ENCODE results near the gene BICD2. TPM values are rescaled to one million over a fixed set of nuclear protein-coding genes. Genes with fewer than 3 reads are reported as not detected.

The BICD2 gene
- total RNA-seq, 1 donor from 2014 or later = 37.3 TPM

DNA sequence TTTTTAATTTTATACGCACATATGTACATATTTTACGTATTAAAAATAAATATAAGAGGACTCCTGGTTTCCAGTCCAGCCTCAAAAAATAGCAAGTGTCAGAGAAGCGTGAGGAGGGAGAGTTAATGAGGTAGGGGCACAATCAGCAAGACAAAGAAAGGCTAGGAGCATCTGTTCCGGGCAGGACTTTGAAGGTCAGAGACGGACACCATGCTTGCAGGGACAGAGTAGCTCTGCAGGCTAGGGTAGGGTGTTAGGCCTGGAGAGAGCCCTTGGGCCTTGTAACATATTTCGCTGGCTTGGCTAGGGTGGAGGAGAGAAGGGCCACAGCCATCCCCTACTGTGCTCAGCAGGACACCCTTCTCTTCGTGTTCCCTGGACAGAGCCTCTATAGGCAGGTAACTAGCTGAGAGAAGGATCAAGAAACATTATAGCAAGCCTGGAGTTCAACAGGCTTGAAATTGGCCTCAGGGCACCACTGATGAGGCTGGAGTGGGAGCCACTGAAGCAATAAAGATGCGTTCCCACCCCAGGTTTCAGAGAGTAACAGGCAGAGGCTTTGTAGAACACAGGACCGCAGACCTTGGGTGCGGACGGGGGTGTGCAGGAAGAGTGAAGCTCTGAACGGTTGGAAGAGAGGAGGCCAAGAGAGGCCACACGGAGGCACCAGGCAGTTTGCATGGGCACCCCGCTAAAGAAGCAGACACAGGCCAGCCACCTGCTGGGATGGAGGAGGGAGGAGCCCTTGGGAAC lies 85.0 kb downstream of the BICD2 start:
- Histone ChIP-seq H3K9me3 (replicated peaks) (no peaks in the 10 kb centered on the region), H3K36me3 (no peaks in the 10 kb centered on the region), H3K27ac (replicated peaks) (no peak overlapping the region), H3K27me3 (ENCODE audit: low read depth) (no peaks in the 10 kb centered on the region), H3K4me3 (no peak overlapping the region), H3K4me1 (no peaks in the 10 kb centered on the region)
- intact Hi-C loops (cut with micrococcal nuclease) = no loop called here
- TF ChIP-seq, protein P1, sequence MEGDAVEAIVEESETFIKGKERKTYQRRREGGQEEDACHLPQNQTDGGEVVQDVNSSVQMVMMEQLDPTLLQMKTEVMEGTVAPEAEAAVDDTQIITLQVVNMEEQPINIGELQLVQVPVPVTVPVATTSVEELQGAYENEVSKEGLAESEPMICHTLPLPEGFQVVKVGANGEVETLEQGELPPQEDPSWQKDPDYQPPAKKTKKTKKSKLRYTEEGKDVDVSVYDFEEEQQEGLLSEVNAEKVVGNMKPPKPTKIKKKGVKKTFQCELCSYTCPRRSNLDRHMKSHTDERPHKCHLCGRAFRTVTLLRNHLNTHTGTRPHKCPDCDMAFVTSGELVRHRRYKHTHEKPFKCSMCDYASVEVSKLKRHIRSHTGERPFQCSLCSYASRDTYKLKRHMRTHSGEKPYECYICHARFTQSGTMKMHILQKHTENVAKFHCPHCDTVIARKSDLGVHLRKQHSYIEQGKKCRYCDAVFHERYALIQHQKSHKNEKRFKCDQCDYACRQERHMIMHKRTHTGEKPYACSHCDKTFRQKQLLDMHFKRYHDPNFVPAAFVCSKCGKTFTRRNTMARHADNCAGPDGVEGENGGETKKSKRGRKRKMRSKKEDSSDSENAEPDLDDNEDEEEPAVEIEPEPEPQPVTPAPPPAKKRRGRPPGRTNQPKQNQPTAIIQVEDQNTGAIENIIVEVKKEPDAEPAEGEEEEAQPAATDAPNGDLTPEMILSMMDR (IDR thresholded peaks at IDR 0.05; ENCODE audit: borderline replicate concordance) = no peak
- no peak for DNase-seq

DNA sequence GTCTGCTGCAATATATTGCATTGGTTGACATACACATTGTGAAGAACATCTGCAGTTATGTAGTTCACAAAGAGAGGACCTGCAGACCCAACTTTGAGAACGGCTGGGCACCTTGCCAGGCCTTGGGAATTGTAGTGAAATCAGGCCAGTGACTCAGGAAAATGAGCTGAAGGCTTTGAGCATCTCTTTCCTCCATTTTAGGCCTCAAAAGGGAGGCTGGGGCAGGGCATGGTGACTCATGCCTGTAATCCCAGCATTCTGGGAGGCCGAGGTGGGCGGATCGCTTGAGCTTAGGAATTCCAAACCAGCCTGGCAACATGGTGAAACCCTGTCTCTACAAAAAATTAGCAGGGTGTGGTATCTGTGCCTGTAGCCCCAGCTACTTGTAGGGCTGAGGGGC lies 93.3 kb downstream of the BICD2 start:
- peaks cover 7% of the 10 kb centered on the region for H3K36me3 ChIP-seq
- TF ChIP-seq, protein P1 (IDR thresholded peaks at IDR 0.05; ENCODE audit: borderline replicate concordance) = no peak
- peak overlapping the region; percentile 98 for H3K27ac ChIP-seq (replicated peaks)
- peaks cover 52% of the 10 kb centered on the region for H3K4me1 ChIP-seq
- H3K9me3 ChIP-seq (replicated peaks) = no peaks in the 10 kb centered on the region
- peak overlapping the region; percentile 91 for H3K4me3 ChIP-seq
- peak; percentile 47 for DNase-seq
- H3K27me3 ChIP-seq (ENCODE audit: low read depth) = no peaks in the 10 kb centered on the region
- intact Hi-C loops (cut with micrococcal nuclease) = no loop called here

DNA sequence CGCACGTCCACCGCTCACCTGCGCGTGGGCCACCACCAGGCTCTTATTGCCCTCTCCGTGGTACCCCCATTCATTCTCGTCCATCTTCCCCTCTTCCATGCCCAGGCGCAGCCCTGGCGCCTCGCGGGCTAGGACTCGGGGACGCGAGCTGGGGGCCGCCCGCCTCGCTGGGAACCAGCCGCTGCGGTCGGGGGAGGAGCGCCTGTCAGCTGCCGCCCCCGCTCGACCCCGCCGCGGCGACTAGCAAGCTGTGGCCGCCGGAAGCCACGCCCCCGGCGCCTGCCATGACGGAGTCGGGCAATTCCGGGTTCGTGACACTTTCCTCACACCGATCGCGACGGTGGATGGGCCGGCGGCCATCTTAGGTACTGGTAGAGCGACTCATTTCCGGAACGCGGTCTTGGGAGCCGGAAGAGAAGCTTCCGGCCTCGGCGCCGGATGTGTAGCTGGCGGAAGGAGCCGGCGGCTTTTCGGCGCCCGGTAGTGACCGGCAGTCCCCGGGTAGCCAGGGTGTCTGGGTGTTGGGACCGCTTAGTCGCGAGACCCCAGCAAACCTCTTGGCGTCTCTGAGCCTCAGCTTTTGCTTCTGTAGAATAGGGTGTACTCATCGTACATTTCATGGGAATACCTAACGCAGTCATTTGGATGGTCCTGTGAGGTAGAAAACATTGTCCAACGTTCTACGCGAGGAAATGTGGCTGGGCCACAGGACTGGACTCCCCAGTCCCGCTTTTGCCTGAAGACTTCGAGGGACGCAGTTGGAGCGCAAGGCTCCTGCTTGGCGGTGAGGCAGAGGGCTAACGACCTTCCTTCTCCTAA lies 94.5 kb downstream of the BICD2 start, which contains the start of gene IPPK:
IPPK (minus strand) TSS at position 242 of the 819 bp plus-strand sequence; CDS start at position 99, 143 bp downstream.
- H3K27ac ChIP-seq (replicated peaks) = peak within 1 kb of the TSS; percentile 98
- DNase-seq = peak; percentile 99
- TF ChIP-seq, protein P1 (IDR thresholded peaks at IDR 0.05; ENCODE audit: borderline replicate concordance) = no peak
- no peaks in the 10 kb centered on the region for H3K27me3 ChIP-seq (ENCODE audit: low read depth)
- H3K36me3 ChIP-seq = peaks cover 10% of the 10 kb centered on the region
- no peaks in the 10 kb centered on the region for H3K9me3 ChIP-seq (replicated peaks)
- H3K4me1 ChIP-seq = peaks cover 64% of the 10 kb centered on the region
- intact Hi-C loops (cut with micrococcal nuclease) = no loop called here
- H3K4me3 ChIP-seq = peak within 1 kb of the TSS; percentile 91

DNA sequence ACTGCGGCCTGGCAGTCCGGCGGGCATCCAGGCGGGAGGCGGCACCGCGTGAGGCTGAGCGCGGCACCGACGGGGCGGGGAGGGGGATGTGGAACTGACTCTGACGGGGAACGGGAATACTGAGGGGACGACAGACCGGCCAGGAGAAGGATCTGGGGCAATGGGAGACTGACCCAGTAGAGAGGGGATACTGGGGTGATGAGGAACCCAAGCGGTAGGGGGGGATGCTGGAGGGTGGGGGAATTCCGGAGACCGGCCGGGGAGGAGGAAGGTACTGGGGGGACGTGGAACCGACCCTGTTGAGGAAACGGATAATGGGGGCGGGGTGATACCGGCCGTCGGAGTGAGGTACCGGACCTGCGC lies 95.1 kb downstream of the BICD2 start:
- Histone ChIP-seq H3K27me3 (ENCODE audit: low read depth) (no peaks in the 10 kb centered on the region), H3K36me3 (peaks cover 10% of the 10 kb centered on the region), H3K27ac (replicated peaks) (peak overlapping the region; percentile 98), H3K4me3 (peak overlapping the region; percentile 91), H3K4me1 (peaks cover 70% of the 10 kb centered on the region), H3K9me3 (replicated peaks) (no peaks in the 10 kb centered on the region)
- no peak for DNase-seq
- intact Hi-C loops (cut with micrococcal nuclease) = no loop called here
- TF ChIP-seq, protein P1 (IDR thresholded peaks at IDR 0.05; ENCODE audit: borderline replicate concordance) = no peak

DNA sequence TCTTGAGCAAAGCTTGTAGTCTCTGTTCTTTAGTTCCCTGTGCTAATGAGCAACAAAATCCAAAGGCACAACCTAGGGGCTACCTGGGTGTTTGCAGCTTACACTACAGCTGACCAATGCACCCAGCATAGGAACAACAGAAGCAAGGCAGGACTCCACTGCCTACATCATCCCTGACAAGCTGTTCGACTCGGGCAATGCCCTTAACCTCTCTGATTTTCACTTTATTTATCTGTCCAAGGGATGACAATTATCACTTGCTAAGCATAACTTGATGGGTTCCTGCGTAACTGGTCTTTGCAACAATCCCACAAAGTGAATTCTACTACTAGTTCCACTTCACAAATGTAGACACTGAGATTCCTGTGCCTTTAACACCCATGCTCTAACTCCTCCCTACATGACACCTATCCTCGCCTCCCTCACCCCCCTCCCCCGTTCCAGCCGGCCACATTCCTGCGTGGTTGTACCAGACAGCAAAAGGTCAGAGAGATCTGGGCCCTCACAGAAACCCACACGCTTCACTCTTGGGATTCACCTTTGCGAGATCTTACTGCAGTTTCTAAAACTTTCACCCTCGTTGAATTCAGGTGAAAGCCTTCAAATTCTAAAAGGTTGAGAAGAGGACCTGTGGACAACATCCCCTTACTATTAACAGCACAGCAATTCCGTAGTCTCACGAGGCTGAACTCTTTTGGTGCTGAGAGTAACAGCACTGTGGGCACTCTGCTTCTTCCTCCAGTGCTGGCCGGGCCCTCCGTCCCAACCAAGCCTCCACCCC lies 95.7 kb downstream of the BICD2 start:
- intact Hi-C loops (cut with micrococcal nuclease) = no loop called here
- Histone ChIP-seq H3K9me3 (replicated peaks) (no peaks in the 10 kb centered on the region), H3K27ac (replicated peaks) (peak overlapping the region; percentile 98), H3K4me1 (peaks cover 75% of the 10 kb centered on the region), H3K4me3 (peak overlapping the region; percentile 91), H3K36me3 (peaks cover 10% of the 10 kb centered on the region), H3K27me3 (ENCODE audit: low read depth) (no peaks in the 10 kb centered on the region)
- peak; percentile 54 for DNase-seq
- TF ChIP-seq, protein P1 (IDR thresholded peaks at IDR 0.05; ENCODE audit: borderline replicate concordance) = no peak

All from left ventricle myocardium inferior (tissue), 1 donor.